ENCODE measurements around the gene ESPL1. TPM values are rescaled to one million over a fixed set of nuclear protein-coding genes. Genes with fewer than 3 reads are reported as not detected.

The ESPL1 gene
- 2.8 TPM for total RNA-seq

GRCh38 chr12:53267999-53268629, at the start of gene ESPL1:
Gene ESPL1, plus strand, starts transcription at chr12:53268299. Its CDS starts 468 bp downstream, at chr12:53268767.

GRCh38 chr12:53231921-53232645, 36.0 kb upstream of the ESPL1 start, which contains the start of gene RARG:
Gene RARG, minus strand, starts transcription at chr12:53232209. Its CDS starts 4,664 bp downstream, at chr12:53227545.

GRCh38 chr12:53295070-53295890, 27.2 kb downstream of the ESPL1 start, which contains the start of gene PFDN5:
Gene PFDN5, plus strand, starts transcription at chr12:53295542. Its CDS starts 26 bp downstream, at chr12:53295568.

GRCh38 chr12:53299454-53300180, 31.5 kb downstream of the ESPL1 start, which contains the start of gene MYG1:
Gene MYG1, plus strand, starts transcription at chr12:53299695. Its CDS starts 43 bp downstream, at chr12:53299738.

GRCh38 chr12:53336181-53336681, 68.1 kb downstream of the ESPL1 start, which contains the start of gene SP7:
Gene SP7, minus strand, starts transcription at chr12:53336354. Its CDS starts 708 bp downstream, at chr12:53335646.

Other genes with a start within 250 kb of the ESPL1 start
- gene TNS2, start 218.2 kb upstream of the ESPL1 start, total RNA-seq = 31.6 TPM
- gene SPRYD3, start 188.9 kb upstream of the ESPL1 start, total RNA-seq = 24.1 TPM
- 3.8 TPM for gene IGFBP6, start 170.6 kb upstream of the ESPL1 start, total RNA-seq
- gene SOAT2, start 164.8 kb upstream of the ESPL1 start, total RNA-seq = not detected
- 23.2 TPM for gene ZNF740, start 87.6 kb upstream of the ESPL1 start, total RNA-seq
- 52.9 TPM for gene CSAD, start 87.4 kb upstream of the ESPL1 start, total RNA-seq
- gene ITGB7, start 61.0 kb upstream of the ESPL1 start, total RNA-seq = not detected
- gene RARG, start 36.1 kb upstream of the ESPL1 start, total RNA-seq = 5.0 TPM
- gene PFDN5, start 27.2 kb downstream of the ESPL1 start, total RNA-seq = 432 TPM
- 46.3 TPM for gene MYG1, start 31.4 kb downstream of the ESPL1 start, total RNA-seq
- gene AAAS, start 53.3 kb downstream of the ESPL1 start, total RNA-seq = 38.8 TPM
- 0.31 TPM for gene SP7, start 68.1 kb downstream of the ESPL1 start, total RNA-seq
- 23.5 TPM for gene SP1, start 111.9 kb downstream of the ESPL1 start, total RNA-seq
- not detected for gene AMHR2, start 155.6 kb downstream of the ESPL1 start, total RNA-seq
- 6.6 TPM for gene PRR13, start 173.4 kb downstream of the ESPL1 start, total RNA-seq
- gene PCBP2, start 183.8 kb downstream of the ESPL1 start, total RNA-seq = 324 TPM
- 61.0 TPM for gene MAP3K12, start 231.2 kb downstream of the ESPL1 start, total RNA-seq
- gene TARBP2, start 233.0 kb downstream of the ESPL1 start, total RNA-seq = 41.3 TPM
- not detected for gene NPFF, start 239.2 kb downstream of the ESPL1 start, total RNA-seq